ENCODE results near the gene SBK1.
"Not testable (repeated sequence)": the region's sequence is repeated elsewhere in the genome, so short reads cannot be mapped to it uniquely, and the experiment has no call there.

Gene SBK1

DNA sequence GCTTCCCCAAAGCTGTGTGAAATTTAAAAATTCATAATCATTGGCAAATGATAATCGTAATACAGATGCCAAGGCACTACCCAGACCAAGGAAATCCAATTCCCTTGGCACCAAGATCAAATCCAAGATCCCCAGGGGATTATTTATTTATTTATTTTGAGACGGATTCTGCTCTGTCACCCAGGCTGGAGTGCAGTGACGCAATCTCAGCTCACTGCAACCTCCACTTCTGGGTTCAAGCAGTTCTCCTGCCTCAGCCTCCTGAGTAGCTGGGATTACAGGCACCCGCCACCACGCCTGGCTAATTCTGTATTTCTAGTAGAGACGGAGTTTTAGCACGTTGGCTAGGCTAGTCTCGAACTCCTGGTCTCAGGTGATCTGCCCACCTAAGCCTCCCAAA, 43.4 kb downstream of the SBK1 start:
- not testable (repeated sequence) for DNase-seq (ENCODE audit: low spot score)

DNA sequence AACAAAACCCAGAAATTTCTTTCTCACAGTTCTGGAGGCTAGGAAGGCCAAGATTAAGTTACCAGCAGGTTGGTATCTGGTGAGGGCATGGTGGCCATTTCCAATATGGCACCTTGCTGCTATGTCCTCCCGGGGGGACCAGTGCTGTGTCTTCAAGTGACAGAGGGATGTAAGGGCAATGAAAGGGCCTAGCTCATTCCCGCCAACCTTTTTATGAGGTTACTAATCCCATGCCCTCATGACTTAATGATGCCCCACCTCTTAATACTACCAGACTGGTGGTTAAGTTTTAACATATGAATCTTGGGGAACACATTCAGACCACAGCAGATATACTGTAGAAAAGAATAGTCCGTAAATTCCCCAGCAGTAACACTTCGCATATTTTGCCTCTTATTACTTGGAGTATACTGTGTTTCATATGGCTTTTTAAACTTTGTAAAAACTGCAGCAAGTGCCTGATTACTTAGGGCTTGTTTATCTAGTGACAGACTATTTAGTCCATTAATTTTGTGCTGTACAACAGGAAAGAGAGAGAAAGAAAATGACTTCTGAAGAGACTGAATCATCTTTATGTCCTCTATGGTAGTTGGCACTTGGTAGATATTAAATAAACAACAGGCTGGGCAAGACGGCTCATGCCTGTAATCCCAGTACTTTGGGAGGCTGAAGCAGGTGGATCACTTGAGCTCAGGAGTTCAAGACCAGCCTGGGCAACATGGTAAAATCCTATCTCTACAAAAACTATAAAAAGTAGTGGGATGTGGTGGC, 44.8 kb downstream of the SBK1 start:
- not testable (repeated sequence) for DNase-seq (ENCODE audit: low spot score)

- DNase-seq (ENCODE audit: low spot score) = not testable (repeated sequence)
Measured at GRCh38 chr16:28338230-28338629, 45.9 kb downstream of the SBK1 start.

DNA sequence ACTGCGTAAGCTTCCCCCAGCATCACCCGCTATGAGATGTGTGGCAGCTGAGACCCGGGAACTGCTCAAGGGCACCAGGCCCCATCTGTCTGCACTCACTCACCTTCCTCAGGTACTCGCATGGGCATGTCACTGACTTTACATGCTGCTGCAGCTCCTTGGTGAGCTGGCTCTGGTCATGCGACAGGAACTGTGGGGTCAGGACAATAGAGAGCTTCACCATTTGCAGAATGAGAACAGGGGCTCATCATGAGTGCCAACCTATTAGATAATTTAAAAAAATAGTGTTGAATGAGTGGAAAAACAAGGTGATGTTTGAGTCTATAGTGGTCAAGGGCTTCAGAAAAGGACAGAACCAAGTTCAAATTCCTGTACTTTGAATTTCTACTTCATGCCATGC, 70.3 kb downstream of the SBK1 start:
- not testable (repeated sequence) for DNase-seq (ENCODE audit: low spot score)

GRCh38 chr16:28363408-28363807, 71.1 kb downstream of the SBK1 start, which contains the start of gene NPIPB6:
Gene NPIPB6 (minus strand): TSS chr16:28363508. CDS start chr16:28362822, 686 bp downstream.
- DNase-seq (ENCODE audit: low spot score) = not testable (repeated sequence)

- DNase-seq (ENCODE audit: low spot score) = not testable (repeated sequence)
Measured at GRCh38 chr16:28364268-28365173, 72.2 kb downstream of the SBK1 start.

- DNase-seq (ENCODE audit: low spot score) = not testable (repeated sequence)
Measured at GRCh38 chr16:28367926-28368325, 75.6 kb downstream of the SBK1 start.
